Measurements from ENCODE around the gene ANKRD63. TPM values are rescaled to one million over a fixed set of nuclear protein-coding genes. Genes with fewer than 3 reads are reported as not detected.
A peak's percentile ranks its signal among the peaks of the same experiment; 100 is the strongest.

ANKRD63 gene
- total RNA-seq (not detected), polyA plus RNA-seq (not detected)
- long read RNA-seq, donor 1: 0 reads
- long read RNA-seq, donor 2: 0 reads

GRCh38 chr15:40282869-40283614, at the start of gene ANKRD63:
Gene ANKRD63 (minus strand): TSS chr15:40283064. CDS start chr15:40282586, 478 bp downstream.
- no peaks in the 10 kb centered on the region for H3K36me3 ChIP-seq (ENCODE audit: insufficient read depth in 1 of 2, low read depth in 1 of 2)
- H3K27me3 ChIP-seq (ENCODE audit: insufficient read depth in 3 of 3, low read length in 2 of 3): peaks cover 0 to 51% (median 34%) of the 10 kb centered on the region in 3 donors
- peaks cover 12% of the 10 kb centered on the region for H3K4me1 ChIP-seq
- intact Hi-C loops (cut with DNase I): no loop called here
- WGBS, 3 donors: 2 to 3% (median 2%) methylated on average over 54 to 76 of the region's 76 CpGs
- peak in 1 of 2 donors; percentile 38 for DNase-seq
- peak in 3 of 4 donors; percentile 9 to 45 (median 18) for ATAC-seq
- no peak within 1 kb of the TSS for H3K27ac ChIP-seq
- no peaks in the 10 kb centered on the region for H3K9me3 ChIP-seq
- TF ChIP-seq, protein P1, sequence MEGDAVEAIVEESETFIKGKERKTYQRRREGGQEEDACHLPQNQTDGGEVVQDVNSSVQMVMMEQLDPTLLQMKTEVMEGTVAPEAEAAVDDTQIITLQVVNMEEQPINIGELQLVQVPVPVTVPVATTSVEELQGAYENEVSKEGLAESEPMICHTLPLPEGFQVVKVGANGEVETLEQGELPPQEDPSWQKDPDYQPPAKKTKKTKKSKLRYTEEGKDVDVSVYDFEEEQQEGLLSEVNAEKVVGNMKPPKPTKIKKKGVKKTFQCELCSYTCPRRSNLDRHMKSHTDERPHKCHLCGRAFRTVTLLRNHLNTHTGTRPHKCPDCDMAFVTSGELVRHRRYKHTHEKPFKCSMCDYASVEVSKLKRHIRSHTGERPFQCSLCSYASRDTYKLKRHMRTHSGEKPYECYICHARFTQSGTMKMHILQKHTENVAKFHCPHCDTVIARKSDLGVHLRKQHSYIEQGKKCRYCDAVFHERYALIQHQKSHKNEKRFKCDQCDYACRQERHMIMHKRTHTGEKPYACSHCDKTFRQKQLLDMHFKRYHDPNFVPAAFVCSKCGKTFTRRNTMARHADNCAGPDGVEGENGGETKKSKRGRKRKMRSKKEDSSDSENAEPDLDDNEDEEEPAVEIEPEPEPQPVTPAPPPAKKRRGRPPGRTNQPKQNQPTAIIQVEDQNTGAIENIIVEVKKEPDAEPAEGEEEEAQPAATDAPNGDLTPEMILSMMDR (IDR thresholded peaks at IDR 0.05): no peak
- peak within 1 kb of the TSS; percentile 67 for H3K4me3 ChIP-seq

DNA sequence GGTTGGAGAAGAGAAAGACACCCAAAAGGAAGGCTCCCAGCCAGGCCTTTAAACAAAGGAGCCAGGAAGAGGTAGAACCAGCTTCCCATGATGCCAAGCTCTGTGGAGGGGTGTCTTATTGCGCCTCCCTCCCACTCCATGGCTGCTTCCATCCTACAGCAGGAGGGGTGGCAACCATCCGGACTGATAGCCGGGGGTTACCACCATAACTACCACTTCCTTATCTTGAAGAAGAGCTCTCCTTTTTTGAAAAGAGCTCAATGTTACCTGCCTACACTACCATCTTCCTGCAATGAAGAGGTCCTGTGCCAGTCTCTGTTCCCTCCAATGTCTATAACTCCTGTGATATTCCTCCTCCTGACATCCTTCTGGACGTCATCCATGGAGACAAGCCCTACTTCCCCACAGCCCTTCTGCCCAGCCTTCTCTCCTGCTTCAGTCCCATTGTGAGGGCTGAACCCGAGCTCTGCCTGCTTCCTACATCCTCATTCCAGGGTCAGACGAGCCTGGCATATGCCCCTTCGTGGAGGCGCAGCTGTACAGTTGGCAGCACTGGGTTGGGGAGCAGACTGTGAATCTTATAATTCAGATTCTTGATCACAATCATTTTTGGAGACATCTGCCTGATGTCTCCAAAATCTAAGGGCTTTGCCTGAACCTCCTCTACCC, 49.4 kb upstream of the ANKRD63 start:
- peak overlapping the region; percentile 27 for H3K27ac ChIP-seq
- H3K27me3 ChIP-seq (ENCODE audit: insufficient read depth in 3 of 3, low read length in 2 of 3): no peaks in the 10 kb centered on the region
- peak in 2 of 4 donors; percentile 13 for ATAC-seq
- TF ChIP-seq, protein P1 (IDR thresholded peaks at IDR 0.05): no peak
- H3K4me3 ChIP-seq: no peak overlapping the region
- H3K36me3 ChIP-seq (ENCODE audit: insufficient read depth in 1 of 2, low read depth in 1 of 2): peaks cover 0 to 36% of the 10 kb centered on the region in 2 donors
- DNase-seq: no peak
- H3K9me3 ChIP-seq: no peaks in the 10 kb centered on the region
- 44 to 70% (median 49%) methylated on average over 8 of the region's 8 CpGs for WGBS, 3 donors
- intact Hi-C loops (cut with DNase I): no loop called here
- peaks cover 71% of the 10 kb centered on the region for H3K4me1 ChIP-seq

DNA sequence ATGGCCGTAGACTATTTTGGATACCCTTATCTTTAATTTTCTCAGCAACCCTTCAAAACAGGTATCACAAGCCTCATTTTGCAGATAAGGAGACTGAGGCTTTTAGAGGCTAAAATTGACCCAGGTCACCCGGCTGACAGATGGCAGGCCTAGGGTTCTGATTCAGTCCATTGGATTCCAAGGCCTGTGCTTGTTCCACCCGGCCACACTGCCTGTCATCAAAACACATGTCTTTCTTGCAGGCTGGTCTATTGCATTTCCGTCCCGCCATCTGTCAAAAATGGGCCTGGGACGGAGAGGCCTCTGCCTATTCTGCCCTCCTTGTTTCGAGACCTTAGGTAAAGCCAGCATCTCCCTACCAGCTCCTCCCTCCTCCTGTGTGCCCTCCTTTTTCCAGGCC, 48.8 kb upstream of the ANKRD63 start:
- no peak for DNase-seq
- WGBS, 3 donors: 71 to 87% (median 79%) methylated on average over 7 of the region's 7 CpGs
- peak in 3 of 4 donors; percentile 36 to 54 (median 51) for ATAC-seq
- intact Hi-C loops (cut with DNase I): no loop called here
- Histone ChIP-seq H3K9me3 (no peaks in the 10 kb centered on the region), H3K27ac (peak overlapping the region; percentile 27), H3K27me3 (ENCODE audit: insufficient read depth in 3 of 3, low read length in 2 of 3) (no peaks in the 10 kb centered on the region), H3K4me3 (no peak overlapping the region), H3K4me1 (peaks cover 70% of the 10 kb centered on the region), H3K36me3 (ENCODE audit: insufficient read depth in 1 of 2, low read depth in 1 of 2) (peaks cover 0 to 36% of the 10 kb centered on the region in 2 donors)
- TF ChIP-seq, protein P1 (IDR thresholded peaks at IDR 0.05): no peak

GRCh38 chr15:40331026-40331425, 48.2 kb upstream of the ANKRD63 start:
- peak in 2 of 4 donors; percentile 16 to 21 for ATAC-seq
- Histone ChIP-seq H3K27me3 (ENCODE audit: insufficient read depth in 3 of 3, low read length in 2 of 3) (no peaks in the 10 kb centered on the region), H3K4me3 (no peak overlapping the region), H3K9me3 (no peaks in the 10 kb centered on the region), H3K36me3 (ENCODE audit: insufficient read depth in 1 of 2, low read depth in 1 of 2) (peaks cover 0 to 32% of the 10 kb centered on the region in 2 donors), H3K27ac (no peak overlapping the region), H3K4me1 (peaks cover 72% of the 10 kb centered on the region)
- WGBS, 3 donors: 68 to 92% (median 80%) methylated on average over 7 of the region's 7 CpGs
- TF ChIP-seq, protein P1 (IDR thresholded peaks at IDR 0.05): no peak
- intact Hi-C loops (cut with DNase I): no loop called here
- no peak for DNase-seq
